Measurements from ENCODE around the gene PKHD1. TPM values are rescaled to one million over a fixed set of nuclear protein-coding genes. Genes with fewer than 3 reads are reported as not detected.
"Not testable (repeated sequence)": the region's sequence is repeated elsewhere in the genome, so short reads cannot be mapped to it uniquely, and the experiment has no call there.

Gene PKHD1
- total RNA-seq, 1 donor from 2014 or later: 1.7 TPM

GRCh38 chr6:51865176-51865575 is 222.2 kb downstream of the PKHD1 start:
- no peak for DNase-seq (ENCODE audit: low spot score)

- no peak for DNase-seq (ENCODE audit: low spot score)
Measured at GRCh38 chr6:51857134-51857533, 230.3 kb downstream of the PKHD1 start.

GRCh38 chr6:51856508-51856907 is 230.9 kb downstream of the PKHD1 start:
- no peak for DNase-seq (ENCODE audit: low spot score)

- peak; percentile 72 for DNase-seq (ENCODE audit: low spot score)
Measured at GRCh38 chr6:51855310-51856082, 231.9 kb downstream of the PKHD1 start.

- DNase-seq (ENCODE audit: low spot score): peak; percentile 46
Measured at GRCh38 chr6:51854876-51855275, 232.5 kb downstream of the PKHD1 start.

GRCh38 chr6:51854347-51854746 is 233.1 kb downstream of the PKHD1 start:
- no peak for DNase-seq (ENCODE audit: low spot score)

- not testable (repeated sequence) for DNase-seq (ENCODE audit: low spot score)
Measured at GRCh38 chr6:51853109-51853508, 234.3 kb downstream of the PKHD1 start.

- no peak for DNase-seq (ENCODE audit: low spot score)
Measured at GRCh38 chr6:51846531-51846930, 240.9 kb downstream of the PKHD1 start.

GRCh38 chr6:51844336-51844735 is 243.1 kb downstream of the PKHD1 start:
- DNase-seq (ENCODE audit: low spot score): no peak

- no peak for DNase-seq (ENCODE audit: low spot score)
Measured at GRCh38 chr6:51843456-51844056, 243.9 kb downstream of the PKHD1 start.

- DNase-seq (ENCODE audit: low spot score): no peak
Measured at GRCh38 chr6:51842804-51843378, 244.5 kb downstream of the PKHD1 start.

GRCh38 chr6:51842061-51842803 is 245.2 kb downstream of the PKHD1 start:
- DNase-seq (ENCODE audit: low spot score): no peak

GRCh38 chr6:51841626-51842025 is 245.8 kb downstream of the PKHD1 start:
- peak; percentile 54 for DNase-seq (ENCODE audit: low spot score)

GRCh38 chr6:51839726-51840374 is 247.6 kb downstream of the PKHD1 start:
- DNase-seq (ENCODE audit: low spot score): peak; percentile 19

GRCh38 chr6:51830666-51831065 is 256.7 kb downstream of the PKHD1 start:
- no peak for DNase-seq (ENCODE audit: low spot score)

- DNase-seq (ENCODE audit: low spot score): no peak
Measured at GRCh38 chr6:51827580-51827979, 259.8 kb downstream of the PKHD1 start.

GRCh38 chr6:51824940-51825339 is 262.5 kb downstream of the PKHD1 start:
- no peak for DNase-seq (ENCODE audit: low spot score)

- no peak for DNase-seq (ENCODE audit: low spot score)
Measured at GRCh38 chr6:51820555-51820954, 266.9 kb downstream of the PKHD1 start.

GRCh38 chr6:51818520-51819022 is 268.8 kb downstream of the PKHD1 start:
- DNase-seq (ENCODE audit: low spot score): no peak

- DNase-seq (ENCODE audit: low spot score): no peak
Measured at GRCh38 chr6:51817832-51818231, 269.6 kb downstream of the PKHD1 start.

GRCh38 chr6:51814418-51814817 is 273.0 kb downstream of the PKHD1 start:
- DNase-seq (ENCODE audit: low spot score): no peak
